HG03045 (cell line): ENCODE data around the gene GAP43.

ENCODE experiments used
- ATAC-seq: cut with Tn5 transposase; IDR thresholded peaks from one replicate; pipeline ENCODE4 v1.9.1; 2021; ENCODE audit warnings: mild to moderate bottlenecking, moderate library complexity; ENCODE audit not compliant: unreplicated experiment

GAP43 gene

GRCh38 chr3:115623044-115623868, at the start of gene GAP43:
TSS of gene GAP43 (plus strand) at chr3:115623510. CDS start at chr3:115623690, 180 bp downstream.
- no peak for ATAC-seq

- no peak for ATAC-seq
Measured at GRCh38 chr3:115576325-115576875, 46.9 kb upstream of the GAP43 start.

- no peak for ATAC-seq
Measured at GRCh38 chr3:115577000-115577399, 46.3 kb upstream of the GAP43 start.

GRCh38 chr3:115578331-115578730, 45.0 kb upstream of the GAP43 start:
- no peak for ATAC-seq

- ATAC-seq: no peak
Measured at GRCh38 chr3:115580566-115580965, 42.7 kb upstream of the GAP43 start.

GRCh38 chr3:115581362-115582135, 41.8 kb upstream of the GAP43 start:
- no peak for ATAC-seq

GRCh38 chr3:115588201-115589115, 34.9 kb upstream of the GAP43 start:
- ATAC-seq: no peak

GRCh38 chr3:115590873-115591272, 32.4 kb upstream of the GAP43 start:
- ATAC-seq: no peak

- ATAC-seq: no peak
Measured at GRCh38 chr3:115595611-115596275, 27.6 kb upstream of the GAP43 start.

- no peak for ATAC-seq
Measured at GRCh38 chr3:115598216-115598615, 25.1 kb upstream of the GAP43 start.

GRCh38 chr3:115602194-115602593, 21.1 kb upstream of the GAP43 start:
- no peak for ATAC-seq

- ATAC-seq: no peak
Measured at GRCh38 chr3:115611630-115612029, 11.7 kb upstream of the GAP43 start.

- ATAC-seq: no peak
Measured at GRCh38 chr3:115615001-115615814, 8.1 kb upstream of the GAP43 start.

- no peak for ATAC-seq
Measured at GRCh38 chr3:115616461-115616860, 6.8 kb upstream of the GAP43 start.

GRCh38 chr3:115617591-115617990, 5.7 kb upstream of the GAP43 start:
- no peak for ATAC-seq

- ATAC-seq: no peak
Measured at GRCh38 chr3:115624029-115624741, 875 bp downstream of the GAP43 start.

- ATAC-seq: no peak
Measured at GRCh38 chr3:115624901-115625300, 1.6 kb downstream of the GAP43 start.

GRCh38 chr3:115626006-115626409, 2.7 kb downstream of the GAP43 start:
- no peak for ATAC-seq

GRCh38 chr3:115626721-115627120, 3.4 kb downstream of the GAP43 start:
- no peak for ATAC-seq
